OCI-LY3 (cell line): ENCODE measurements around the gene HECW1.

Experiments used
- H2AFZ ChIP-seq: fragments of 200-600, 300-600 bp; shearing (Covaris generic); 2 replicates; pipeline ENCODE4 v1.6.0; 2014; ENCODE audit warnings: antibody characterized with exemption, low read depth, low read length
- H3K27ac ChIP-seq: fragments of 200-600, 300-600 bp; sonication (generic); 2 replicates; pipeline ENCODE4 v1.5.1; 2014; ENCODE audit warnings: mild to moderate bottlenecking, low read length, moderate library complexity, mixed read lengths
- H3K27me3 ChIP-seq: fragments of 200-600, 300-600 bp; sonication (generic); 2 replicates; pipeline ENCODE4 v1.6.1; 2014; ENCODE audit warnings: low read depth, low read length, mixed read lengths
- H3K36me3 ChIP-seq: fragments of 200-600, 300-600 bp; sonication (generic); replicated peaks from 2 replicates; pipeline ENCODE3; 2014; ENCODE audit warnings: low read depth, low read length, mixed read lengths
- H3K4me1 ChIP-seq: fragments of 300-600, 200-600 bp; sonication (generic); 2 replicates; pipeline ENCODE4 v1.6.1; 2014; ENCODE audit warnings: low read length, mixed read lengths
- H3K4me2 ChIP-seq: fragments of 200-600, 300-600 bp; sonication (generic); 2 replicates; pipeline ENCODE4 v1.6.1; 2014; ENCODE audit warnings: low read length, mixed read lengths
- H3K4me3 ChIP-seq: fragments of 300-600, 200-600 bp; sonication (generic); 2 replicates; pipeline ENCODE4 v1.5.1; 2014; ENCODE audit warnings: antibody characterized with exemption, mild to moderate bottlenecking, low read length, moderate library complexity
- H3K79me2 ChIP-seq: fragments of 300-600, 200-600 bp; shearing (Covaris generic); 2 replicates; pipeline ENCODE4 v1.6.1; 2014; ENCODE audit warnings: mild to moderate bottlenecking, low read length, mixed read lengths
- H3K9ac ChIP-seq: fragments of 300-600, 200-600 bp; shearing (Covaris generic); 2 replicates; pipeline ENCODE4 v1.6.0; 2014; ENCODE audit warnings: mild to moderate bottlenecking, low read length, moderate library complexity
- H3K9me3 ChIP-seq: fragments of 200-600, 300-600 bp; shearing (Covaris generic); 2 replicates; pipeline ENCODE4 v1.6.1; 2014; ENCODE audit warnings: low read length, mixed read lengths; ENCODE audit not compliant: insufficient read depth
- H4K20me1 ChIP-seq: fragments of 200-600, 300-600 bp; sonication (generic); 2 replicates; pipeline ENCODE4 v1.6.1; 2016; ENCODE audit warnings: low read length, mixed read lengths; ENCODE audit not compliant: insufficient read depth
- CTCF ChIP-seq: fragments of 200-600, 300-600 bp; sonication (generic); IDR thresholded peaks from 2 replicates; pipeline ENCODE4 v1.5.1; 2014; ENCODE audit warnings: antibody characterized with exemption, low read length, low read depth
- EZH2phosphoT487 ChIP-seq: fragments of 200-600 bp; shearing (Covaris generic); IDR thresholded peaks from 2 replicates; pipeline ENCODE4 v1.6.1; 2018; ENCODE audit warnings: antibody characterized with exemption, mixed run types, low read depth

Gene HECW1

GRCh38 chr7:43085992-43086391, 26.5 kb upstream of the HECW1 start:
- Histone ChIP-seq H3K4me2 (no peak overlapping the region), H3K27ac (no peak overlapping the region), H3K4me1 (peaks cover 6% of the 10 kb centered on the region), H4K20me1 (no peaks in the 10 kb centered on the region), H3K4me3 (no peak overlapping the region), H3K27me3 (no peaks in the 10 kb centered on the region), H3K79me2 (no peaks in the 10 kb centered on the region), H3K36me3 (no peaks in the 10 kb centered on the region), H3K9me3 (no peaks in the 10 kb centered on the region), H3K9ac (no peak overlapping the region), H2AFZ (no peak overlapping the region)
- TF ChIP-seq EZH2phosphoT487 (no peak), CTCF (no peak)

DNA sequence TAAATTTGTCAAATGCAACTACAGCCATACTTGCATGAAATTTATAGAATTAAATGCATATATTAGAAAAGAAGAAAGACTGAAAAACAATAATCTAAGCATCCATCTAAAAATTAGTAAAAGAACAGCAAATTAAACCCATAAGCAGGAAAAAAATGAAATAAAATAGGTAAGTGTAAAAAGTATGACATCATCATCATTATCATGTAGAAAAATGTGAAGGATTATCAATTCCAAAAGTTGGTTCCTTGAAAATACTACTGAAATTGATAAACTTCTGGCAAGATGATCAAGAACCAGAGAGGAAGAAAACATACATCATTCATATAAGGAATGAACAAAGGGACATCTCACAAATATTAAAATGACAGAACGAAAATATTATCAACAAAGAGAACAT, 19.6 kb upstream of the HECW1 start:
- Histone ChIP-seq H3K79me2 (no peaks in the 10 kb centered on the region), H3K27ac (no peak overlapping the region), H3K36me3 (peaks cover 12% of the 10 kb centered on the region), H4K20me1 (no peaks in the 10 kb centered on the region), H3K9me3 (peaks cover 9% of the 10 kb centered on the region), H3K4me2 (no peak overlapping the region), H2AFZ (no peak overlapping the region), H3K4me1 (peaks cover 12% of the 10 kb centered on the region), H3K4me3 (no peak overlapping the region), H3K27me3 (no peaks in the 10 kb centered on the region), H3K9ac (no peak overlapping the region)
- TF ChIP-seq EZH2phosphoT487 (no peak), CTCF (no peak)

GRCh38 chr7:43096875-43097274, 15.6 kb upstream of the HECW1 start:
- H3K27ac ChIP-seq, result no peak overlapping the region
- H3K9ac ChIP-seq, result no peak overlapping the region
- H3K36me3 ChIP-seq, result peaks cover 12% of the 10 kb centered on the region
- no peak overlapping the region for H3K4me2 ChIP-seq
- H3K79me2 ChIP-seq, result no peaks in the 10 kb centered on the region
- peaks cover 9% of the 10 kb centered on the region for H3K9me3 ChIP-seq
- TF ChIP-seq CTCF (no peak), EZH2phosphoT487 (no peak)
- H3K4me1 ChIP-seq, result peaks cover 31% of the 10 kb centered on the region
- H2AFZ ChIP-seq, result no peak overlapping the region
- no peaks in the 10 kb centered on the region for H4K20me1 ChIP-seq
- H3K4me3 ChIP-seq, result no peak overlapping the region
- no peaks in the 10 kb centered on the region for H3K27me3 ChIP-seq

DNA sequence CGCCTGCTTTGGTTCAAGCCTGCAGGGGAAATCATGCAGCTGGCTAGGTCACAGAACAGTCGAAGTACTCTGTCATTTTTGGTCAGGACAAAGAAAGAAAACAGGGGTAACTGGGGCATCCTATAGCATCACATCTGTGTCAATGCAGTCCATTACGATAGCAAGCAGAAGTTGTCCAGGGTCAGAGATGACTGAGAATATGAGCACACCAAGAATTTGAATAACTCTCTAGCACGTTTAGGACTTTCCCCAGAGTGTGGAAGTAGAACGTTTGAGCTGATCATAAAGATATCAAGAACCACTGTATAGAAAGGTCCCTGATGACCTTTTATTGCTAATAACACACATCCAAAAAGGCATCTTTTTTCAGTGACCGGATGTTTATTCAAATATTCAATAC, 12.7 kb upstream of the HECW1 start:
- peak overlapping the region; percentile 67 for H3K4me2 ChIP-seq
- H3K36me3 ChIP-seq, result peaks cover 12% of the 10 kb centered on the region
- no peaks in the 10 kb centered on the region for H3K79me2 ChIP-seq
- TF ChIP-seq EZH2phosphoT487 (no peak), CTCF (no peak)
- H3K9me3 ChIP-seq, result peaks cover 9% of the 10 kb centered on the region
- H4K20me1 ChIP-seq, result no peaks in the 10 kb centered on the region
- peak overlapping the region; percentile 14; the same call in 1 of the 2 replicates for H3K4me3 ChIP-seq
- no peak overlapping the region for H3K9ac ChIP-seq
- H3K4me1 ChIP-seq, result peaks cover 28% of the 10 kb centered on the region
- H2AFZ ChIP-seq, result 0 out of 2 replicates have a peak overlapping the region, but pooled peaks have one; percentile 31
- peak overlapping the region; percentile 21; the same call in 1 of the 2 replicates for H3K27ac ChIP-seq
- H3K27me3 ChIP-seq, result no peaks in the 10 kb centered on the region
